Uterus (tissue), 2 donors: Measurements from ENCODE around the gene RPRD1B.

Experiments used
- POLR2A ChIP-seq, 2 donors: fragments of 450-650 bp; IDR thresholded peaks; one replicate each; pipeline ENCODE4 v1.6.1; 2016; ENCODE audit warnings: antibody characterized with exemption in 2 of 2, mild to moderate bottlenecking in 1 of 2, moderate library complexity in 1 of 2
- TF ChIP-seq, protein P1 (sequence below), 4 experiments: fragments of 200-600 bp in 2 of 4; fragments of 450-650 bp in 2 of 4; sonication (generic) in 2 of 4; IDR thresholded peaks; one replicate each; pipeline ENCODE4 v1.5.1; 2016 to 2019; ENCODE audit warnings: antibody characterized with exemption in 4 of 4, mild to moderate bottlenecking in 2 of 4, moderate library complexity in 1 of 4

DNA sequence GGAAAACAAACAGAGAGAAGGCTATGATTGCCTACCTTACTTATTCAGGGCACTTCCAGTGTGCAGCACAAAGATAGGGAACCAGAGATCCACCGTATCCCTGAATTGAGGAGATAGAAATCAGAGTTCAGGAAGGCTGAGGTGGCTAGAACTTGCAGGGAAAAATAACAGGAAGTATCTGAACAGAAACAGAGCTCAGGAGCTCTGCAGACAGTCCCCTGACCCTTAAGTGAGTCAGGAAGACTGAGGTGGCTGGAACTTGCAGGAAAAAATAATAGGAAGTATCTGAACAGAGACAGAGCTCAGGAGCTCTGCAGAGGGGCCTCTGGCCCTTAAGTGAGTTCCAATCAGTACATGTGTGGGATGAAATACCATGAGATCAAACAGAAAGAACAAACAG is 65.4 kb downstream of the RPRD1B start:
- TF ChIP-seq, protein P1, sequence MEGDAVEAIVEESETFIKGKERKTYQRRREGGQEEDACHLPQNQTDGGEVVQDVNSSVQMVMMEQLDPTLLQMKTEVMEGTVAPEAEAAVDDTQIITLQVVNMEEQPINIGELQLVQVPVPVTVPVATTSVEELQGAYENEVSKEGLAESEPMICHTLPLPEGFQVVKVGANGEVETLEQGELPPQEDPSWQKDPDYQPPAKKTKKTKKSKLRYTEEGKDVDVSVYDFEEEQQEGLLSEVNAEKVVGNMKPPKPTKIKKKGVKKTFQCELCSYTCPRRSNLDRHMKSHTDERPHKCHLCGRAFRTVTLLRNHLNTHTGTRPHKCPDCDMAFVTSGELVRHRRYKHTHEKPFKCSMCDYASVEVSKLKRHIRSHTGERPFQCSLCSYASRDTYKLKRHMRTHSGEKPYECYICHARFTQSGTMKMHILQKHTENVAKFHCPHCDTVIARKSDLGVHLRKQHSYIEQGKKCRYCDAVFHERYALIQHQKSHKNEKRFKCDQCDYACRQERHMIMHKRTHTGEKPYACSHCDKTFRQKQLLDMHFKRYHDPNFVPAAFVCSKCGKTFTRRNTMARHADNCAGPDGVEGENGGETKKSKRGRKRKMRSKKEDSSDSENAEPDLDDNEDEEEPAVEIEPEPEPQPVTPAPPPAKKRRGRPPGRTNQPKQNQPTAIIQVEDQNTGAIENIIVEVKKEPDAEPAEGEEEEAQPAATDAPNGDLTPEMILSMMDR (IDR thresholded peaks at IDR 0.05), result no peak
- no peak for TF ChIP-seq POLR2A (IDR thresholded peaks at IDR 0.05)
